Progenitor cell of endocrine pancreas (in vitro differentiated cells): ENCODE measurements around the gene ANO6. TPM values are rescaled to one million over a fixed set of nuclear protein-coding genes. Genes with fewer than 3 reads are reported as not detected.
A peak's percentile ranks its signal among the peaks of the same experiment; 100 is the strongest.

ENCODE experiments used
- DNase-seq: peaks from one replicate; pipeline ENCODE4 v3.0.0; 2021; ENCODE audit warnings: low spot score; ENCODE audit not compliant: unreplicated experiment
- H3K27ac Mint-ChIP-seq: 2 replicates; pipeline ENCODE4 v1.8.0; 2021; ENCODE audit warnings: mild to moderate bottlenecking, moderate library complexity, mixed read lengths
- H3K27me3 Mint-ChIP-seq: 2 replicates; pipeline ENCODE4 v1.8.0; 2021; ENCODE audit warnings: mixed read lengths
- H3K36me3 Mint-ChIP-seq: 2 replicates; pipeline ENCODE4 v1.8.0; 2022; ENCODE audit warnings: mixed read lengths; ENCODE audit not compliant: insufficient read depth
- H3K4me1 Mint-ChIP-seq: 2 replicates; pipeline ENCODE4 v1.8.0; 2021; ENCODE audit warnings: low read depth, mixed read lengths
- H3K4me3 Mint-ChIP-seq: 2 replicates; pipeline ENCODE4 v1.8.0; 2021; ENCODE audit warnings: low read depth, mild to moderate bottlenecking, moderate library complexity, mixed read lengths
- H3K9me3 Mint-ChIP-seq: 2 replicates; pipeline ENCODE4 v1.8.0; 2021; ENCODE audit warnings: low read depth, mixed read lengths
- total RNA-seq: library from RNA; stranded (reverse); gene quantifications from 2 replicates; pipeline ENCODE4 v1.2.1, GENCODE V29; 2021
- TF ChIP-seq, protein P1 (sequence below): fragments of 200-600 bp; sonication (generic); IDR thresholded peaks from one replicate; pipeline ENCODE4 v1.5.0; 2021; ENCODE audit warnings: antibody characterized with exemption, mild to moderate bottlenecking; ENCODE audit not compliant: unreplicated experiment

ANO6 gene
- total RNA-seq, 1 donor from 2014 or later, result 39.2 TPM

GRCh38 chr12:45223868-45224267 lies 8.0 kb downstream of the ANO6 start:
- Mint-ChIP-seq H3K27ac (peak overlapping the region; percentile 50), H3K36me3 (peaks cover 17% of the 10 kb centered on the region), H3K4me1 (peaks cover 12% of the 10 kb centered on the region), H3K27me3 (no peaks in the 10 kb centered on the region), H3K4me3 (no peak overlapping the region), H3K9me3 (peaks cover 3% of the 10 kb centered on the region)
- TF ChIP-seq, protein P1, sequence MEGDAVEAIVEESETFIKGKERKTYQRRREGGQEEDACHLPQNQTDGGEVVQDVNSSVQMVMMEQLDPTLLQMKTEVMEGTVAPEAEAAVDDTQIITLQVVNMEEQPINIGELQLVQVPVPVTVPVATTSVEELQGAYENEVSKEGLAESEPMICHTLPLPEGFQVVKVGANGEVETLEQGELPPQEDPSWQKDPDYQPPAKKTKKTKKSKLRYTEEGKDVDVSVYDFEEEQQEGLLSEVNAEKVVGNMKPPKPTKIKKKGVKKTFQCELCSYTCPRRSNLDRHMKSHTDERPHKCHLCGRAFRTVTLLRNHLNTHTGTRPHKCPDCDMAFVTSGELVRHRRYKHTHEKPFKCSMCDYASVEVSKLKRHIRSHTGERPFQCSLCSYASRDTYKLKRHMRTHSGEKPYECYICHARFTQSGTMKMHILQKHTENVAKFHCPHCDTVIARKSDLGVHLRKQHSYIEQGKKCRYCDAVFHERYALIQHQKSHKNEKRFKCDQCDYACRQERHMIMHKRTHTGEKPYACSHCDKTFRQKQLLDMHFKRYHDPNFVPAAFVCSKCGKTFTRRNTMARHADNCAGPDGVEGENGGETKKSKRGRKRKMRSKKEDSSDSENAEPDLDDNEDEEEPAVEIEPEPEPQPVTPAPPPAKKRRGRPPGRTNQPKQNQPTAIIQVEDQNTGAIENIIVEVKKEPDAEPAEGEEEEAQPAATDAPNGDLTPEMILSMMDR, result no peak
- DNase-seq, result no peak

DNA sequence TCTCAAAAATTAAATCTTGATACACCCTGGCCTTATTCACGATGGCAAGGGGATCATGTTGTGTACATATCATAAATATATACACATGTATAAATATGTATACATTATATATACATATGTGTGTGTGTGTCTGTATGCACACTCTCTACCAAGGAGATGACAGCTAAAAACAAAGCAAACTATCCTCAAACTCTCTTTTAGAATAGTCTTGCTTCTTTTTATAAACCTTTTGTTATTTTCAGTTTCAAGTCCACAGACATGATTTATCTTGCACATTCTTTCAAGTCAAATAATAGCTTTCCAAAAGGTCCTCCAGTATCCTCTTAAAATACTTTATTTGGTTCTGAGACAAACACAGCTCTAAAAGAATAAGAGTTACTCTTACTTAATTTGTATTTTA lies 8.4 kb downstream of the ANO6 start:
- no peak overlapping the region for H3K27ac Mint-ChIP-seq
- peaks cover 3% of the 10 kb centered on the region for H3K9me3 Mint-ChIP-seq
- TF ChIP-seq, protein P1, result no peak
- H3K4me3 Mint-ChIP-seq, result no peak overlapping the region
- peaks cover 12% of the 10 kb centered on the region for H3K4me1 Mint-ChIP-seq
- no peaks in the 10 kb centered on the region for H3K27me3 Mint-ChIP-seq
- DNase-seq, result no peak
- peaks cover 17% of the 10 kb centered on the region for H3K36me3 Mint-ChIP-seq

- Mint-ChIP-seq H3K4me1 (peaks cover 5% of the 10 kb centered on the region), H3K9me3 (peaks cover 3% of the 10 kb centered on the region), H3K4me3 (no peak overlapping the region), H3K36me3 (peaks cover 18% of the 10 kb centered on the region), H3K27ac (no peak overlapping the region), H3K27me3 (no peaks in the 10 kb centered on the region)
- DNase-seq, result no peak
- TF ChIP-seq, protein P1, result no peak
These were observed 10.1 kb downstream of the ANO6 start for GRCh38 chr12:45226021-45226420.

DNA sequence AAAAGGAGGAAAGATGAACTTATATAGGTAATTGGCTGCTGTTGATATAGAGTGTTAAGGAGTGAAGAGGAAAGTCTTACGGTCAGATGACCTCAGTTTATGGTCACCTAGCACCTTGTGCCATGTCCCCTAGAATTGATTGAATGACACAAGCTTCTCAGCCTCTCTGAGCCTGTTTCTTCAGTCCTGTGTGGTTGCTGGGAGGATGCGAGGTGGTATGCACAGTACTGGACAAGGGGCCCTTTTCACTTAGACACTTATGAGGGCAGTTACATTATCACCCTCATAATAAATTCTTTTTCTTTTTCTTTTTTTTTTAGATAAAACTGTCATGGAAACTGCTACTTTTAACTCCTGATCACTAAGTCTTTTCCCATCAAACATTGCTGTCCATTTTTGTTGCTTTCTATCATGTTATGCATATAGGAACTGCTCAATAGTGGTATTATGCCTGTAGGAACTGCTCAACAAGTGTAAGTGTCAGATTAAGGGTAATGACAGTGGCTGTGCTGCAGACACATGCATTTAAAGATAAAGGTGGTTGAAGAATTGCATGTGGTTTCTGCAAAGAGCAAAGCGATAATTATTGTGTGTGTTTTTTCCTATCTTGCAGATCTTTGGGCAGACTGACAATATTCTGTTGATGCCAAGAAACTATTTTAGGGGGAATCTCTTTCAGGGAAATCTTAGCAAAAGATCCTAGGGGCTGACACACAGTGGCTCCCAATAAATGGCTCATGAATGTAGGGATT lies 11.6 kb downstream of the ANO6 start:
- DNase-seq, result no peak
- TF ChIP-seq, protein P1, result no peak
- H3K27me3 Mint-ChIP-seq, result no peaks in the 10 kb centered on the region
- no peak overlapping the region for H3K4me3 Mint-ChIP-seq
- peaks cover 3% of the 10 kb centered on the region for H3K9me3 Mint-ChIP-seq
- peaks cover 16% of the 10 kb centered on the region for H3K36me3 Mint-ChIP-seq
- peaks cover 14% of the 10 kb centered on the region for H3K4me1 Mint-ChIP-seq
- H3K27ac Mint-ChIP-seq, result peak overlapping the region; percentile 22

- H3K4me3 Mint-ChIP-seq, result no peak overlapping the region
- TF ChIP-seq, protein P1, result no peak
These were observed 15.7 kb downstream of the ANO6 start for GRCh38 chr12:45231515-45232145.

More at GRCh38 chr12:45231515-45232145, 15.7 kb downstream of the ANO6 start:
- Mint-ChIP-seq H3K4me1 (peaks cover 32% of the 10 kb centered on the region), H3K27me3 (no peaks in the 10 kb centered on the region), H3K36me3 (peaks cover 5% of the 10 kb centered on the region), H3K9me3 (peaks cover under 1% of the 10 kb centered on the region), H3K27ac (no peak overlapping the region)
- no peak for DNase-seq
